NCI-H82 (cell line): Measurements from ENCODE around the gene FSIP2.

Experiments
- DNase-seq: peaks from one replicate; lab custom pipeline; 2025; lab: John Stamatoyannopoulos, UW

FSIP2 gene

DNA sequence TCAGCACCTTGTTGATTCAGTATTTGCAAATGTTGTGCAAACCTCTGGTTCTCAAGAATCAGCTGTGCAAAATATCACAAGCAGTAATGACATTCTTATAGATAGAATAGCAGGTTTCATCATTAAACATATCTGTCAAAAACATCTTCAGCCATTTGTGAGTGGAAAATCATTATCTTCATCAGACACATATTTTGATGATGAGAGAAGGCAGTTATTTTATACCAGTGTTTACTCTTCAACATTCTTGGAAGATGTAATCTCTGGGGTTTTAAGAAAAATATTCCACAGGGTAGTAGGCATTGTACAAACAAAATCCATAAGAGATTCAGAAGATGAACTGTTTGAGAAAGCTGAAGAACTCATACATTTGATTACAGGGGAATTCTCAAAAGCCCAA is 64.3 kb downstream of the FSIP2 start:
- DNase-seq = no peak

GRCh38 chr2:185806783-185807182 is 68.2 kb downstream of the FSIP2 start:
- no peak for DNase-seq

- no peak for DNase-seq
These were observed 68.7 kb downstream of the FSIP2 start for GRCh38 chr2:185807351-185807750.

- no peak for DNase-seq
These were observed 73.0 kb downstream of the FSIP2 start for GRCh38 chr2:185811580-185811979.

GRCh38 chr2:185813707-185814106 is 75.1 kb downstream of the FSIP2 start:
- DNase-seq = no peak

DNA sequence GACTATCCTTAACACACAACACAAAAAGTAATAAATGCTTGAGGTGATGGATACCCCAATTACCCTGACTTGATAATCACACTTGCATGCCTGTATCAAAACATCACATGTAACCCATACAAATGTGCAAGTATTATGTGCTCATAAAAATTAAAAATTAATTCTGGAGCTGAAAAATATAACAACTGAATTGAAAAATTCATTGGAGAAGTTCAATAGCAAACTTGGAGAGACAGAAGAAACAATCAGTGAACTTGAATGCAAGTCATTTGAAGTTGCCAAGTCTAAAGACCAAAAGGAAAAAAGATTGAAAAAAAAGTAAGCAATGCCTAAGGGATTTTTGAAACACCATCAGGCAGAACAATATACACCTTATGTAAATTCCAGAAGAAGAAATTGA is 79.4 kb downstream of the FSIP2 start:
- no peak for DNase-seq

DNA sequence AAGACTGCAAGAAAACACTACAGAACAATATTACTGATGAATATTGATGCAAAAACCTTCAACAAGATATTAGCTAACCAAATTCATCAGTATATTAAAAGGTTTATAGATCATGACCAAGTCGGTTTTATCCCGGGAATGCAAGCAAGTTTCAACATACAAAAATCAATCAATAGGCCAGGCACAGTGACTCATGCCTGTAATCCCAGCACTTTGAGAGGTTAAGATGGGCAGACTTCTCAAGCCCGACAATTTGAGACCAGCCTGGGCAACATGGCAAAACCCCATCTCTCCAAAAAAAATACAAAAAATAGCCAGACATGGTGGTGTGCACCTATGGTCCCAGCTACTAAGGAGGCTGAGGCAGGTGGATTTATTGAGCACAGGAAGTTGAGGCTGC is 82.9 kb downstream of the FSIP2 start:
- DNase-seq = no peak

DNA sequence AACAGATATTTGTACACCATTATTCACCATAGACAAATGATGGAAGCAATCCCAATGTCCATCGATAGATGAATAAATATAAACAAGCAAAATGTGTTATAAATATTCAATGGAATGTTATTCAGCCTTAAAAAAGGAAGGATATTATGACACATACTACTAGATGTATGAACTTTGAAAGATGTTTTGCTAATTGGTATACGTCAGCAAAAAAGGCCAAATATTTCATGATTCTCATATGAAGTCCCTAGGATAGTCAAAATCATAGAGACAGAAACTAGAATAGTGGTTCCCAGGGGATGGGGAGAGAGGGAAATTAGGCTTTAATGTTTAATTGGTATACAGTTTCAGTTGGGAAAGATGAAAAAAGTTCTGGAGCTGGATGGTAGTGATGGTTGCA is 85.2 kb downstream of the FSIP2 start:
- no peak for DNase-seq

- DNase-seq = no peak
These were observed 87.0 kb downstream of the FSIP2 start for GRCh38 chr2:185825557-185825956.

DNA sequence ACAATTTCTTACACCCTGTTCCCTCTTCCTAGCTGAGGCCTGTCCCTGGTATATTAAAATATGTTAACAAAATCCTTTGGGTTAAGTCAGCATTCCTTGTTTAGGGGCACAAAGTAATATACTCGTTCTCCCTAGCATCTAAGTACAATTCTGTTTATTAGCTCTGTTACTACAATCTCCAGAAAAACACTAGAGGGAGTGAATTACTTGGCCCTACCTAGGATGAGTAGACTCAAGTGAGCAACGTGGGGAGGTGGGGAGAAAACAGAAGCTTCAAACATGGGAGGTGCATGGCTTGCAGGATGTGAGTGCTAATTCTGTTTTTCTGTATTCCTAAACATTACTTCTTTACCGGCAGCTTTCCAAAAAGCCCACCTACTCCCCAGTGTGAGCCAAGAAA is 89.7 kb downstream of the FSIP2 start:
- DNase-seq = no peak

DNA sequence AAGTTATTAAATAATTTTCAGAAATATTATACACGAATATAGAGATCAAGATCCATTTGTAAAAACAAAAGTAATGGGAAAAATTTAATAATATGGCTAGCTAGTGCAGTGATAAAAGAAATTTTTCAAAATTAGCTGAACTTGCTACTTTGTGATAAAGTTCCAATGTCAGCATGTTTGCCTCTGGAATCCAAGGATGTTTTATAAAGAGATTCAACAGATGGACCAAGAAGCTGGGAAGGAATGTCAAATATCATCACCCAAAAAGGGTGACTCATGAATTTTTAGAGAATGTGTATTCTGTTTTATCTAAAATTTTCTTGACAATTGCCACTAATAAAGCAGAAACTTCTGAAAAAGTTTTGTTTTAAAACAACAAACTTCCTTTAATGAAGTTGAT is 95.3 kb downstream of the FSIP2 start:
- DNase-seq = no peak

DNA sequence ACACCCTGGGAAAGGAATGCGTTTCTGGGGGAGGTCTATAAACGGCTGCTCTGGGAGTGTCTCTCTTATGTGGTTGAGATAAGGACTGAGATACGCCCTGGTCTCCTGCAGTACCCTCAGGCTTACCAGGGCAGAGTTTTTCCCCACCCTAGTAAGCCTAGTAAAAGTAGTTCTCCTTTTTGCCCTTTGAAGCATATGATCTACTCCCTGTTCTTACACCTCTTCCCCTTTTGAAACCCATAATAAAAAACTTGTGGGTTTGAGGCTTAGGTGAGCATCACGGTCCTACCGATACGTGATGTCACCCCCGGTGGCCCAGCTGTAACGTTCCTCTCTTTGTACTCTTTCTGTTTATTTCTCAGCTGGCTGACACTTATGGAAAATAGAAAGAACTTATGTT is 97.4 kb downstream of the FSIP2 start:
- DNase-seq = no peak

DNA sequence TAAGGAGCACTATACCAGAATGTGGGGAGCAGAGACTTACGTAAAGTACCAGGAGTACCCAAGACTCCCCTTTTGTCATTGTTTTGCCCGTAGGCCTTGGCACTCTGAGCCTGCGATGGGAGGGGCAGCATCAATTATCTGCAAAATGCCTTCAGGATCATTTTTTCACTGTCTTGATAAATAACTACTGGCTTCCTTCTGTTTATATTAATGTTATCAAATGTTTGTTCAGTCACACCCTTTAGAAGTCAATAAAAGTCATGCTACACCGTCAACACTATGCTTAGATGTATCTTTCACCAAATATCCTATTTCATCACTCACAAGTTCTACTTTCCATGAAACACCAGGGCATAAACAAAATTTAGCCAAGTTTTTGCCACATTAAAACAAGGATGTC is 116.3 kb downstream of the FSIP2 start:
- DNase-seq = no peak

DNA sequence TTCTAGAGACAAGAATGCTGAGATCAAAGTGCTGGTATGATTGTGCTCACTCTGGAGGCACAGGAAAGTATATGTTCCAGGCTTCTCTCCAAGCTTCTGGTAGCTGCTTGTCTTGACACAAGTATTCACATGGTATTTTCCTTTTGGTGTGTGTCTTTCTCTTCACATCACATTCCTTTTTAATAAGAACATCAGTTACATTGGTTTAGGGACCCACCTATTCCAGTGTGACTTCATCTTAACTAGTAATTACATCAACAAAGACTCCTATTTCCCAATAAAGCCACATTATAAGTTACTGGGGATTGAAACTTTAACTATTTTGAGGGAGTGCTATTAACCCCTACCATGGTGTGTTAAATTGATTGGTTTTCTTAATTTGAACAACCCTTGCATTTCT is 119.1 kb downstream of the FSIP2 start:
- DNase-seq = no peak

- no peak for DNase-seq
These were observed 120.9 kb downstream of the FSIP2 start for GRCh38 chr2:185859506-185859905.

- no peak for DNase-seq
These were observed 121.7 kb downstream of the FSIP2 start for GRCh38 chr2:185860321-185860720.

- no peak for DNase-seq
These were observed 124.2 kb downstream of the FSIP2 start for GRCh38 chr2:185862657-185863398.

GRCh38 chr2:185864468-185865260 is 126.1 kb downstream of the FSIP2 start:
- DNase-seq = peak; percentile 48

GRCh38 chr2:185875136-185875931 is 136.7 kb downstream of the FSIP2 start:
- DNase-seq = no peak

- DNase-seq = no peak
These were observed 137.6 kb downstream of the FSIP2 start for GRCh38 chr2:185876234-185876633.

- no peak for DNase-seq
These were observed 141.8 kb downstream of the FSIP2 start for GRCh38 chr2:185880396-185880795.
